AG20443 (cell line): ENCODE data around the gene DPH6.
"Not testable (repeated sequence)": the region's sequence is repeated elsewhere in the genome, so short reads cannot be mapped to it uniquely, and the experiment has no call there.

Experiments
- DNase-seq: peaks from one replicate; pipeline ENCODE4 v3.0.0; 2012; ENCODE audit warnings: low spot score, mixed read lengths

The DPH6 gene

DNA sequence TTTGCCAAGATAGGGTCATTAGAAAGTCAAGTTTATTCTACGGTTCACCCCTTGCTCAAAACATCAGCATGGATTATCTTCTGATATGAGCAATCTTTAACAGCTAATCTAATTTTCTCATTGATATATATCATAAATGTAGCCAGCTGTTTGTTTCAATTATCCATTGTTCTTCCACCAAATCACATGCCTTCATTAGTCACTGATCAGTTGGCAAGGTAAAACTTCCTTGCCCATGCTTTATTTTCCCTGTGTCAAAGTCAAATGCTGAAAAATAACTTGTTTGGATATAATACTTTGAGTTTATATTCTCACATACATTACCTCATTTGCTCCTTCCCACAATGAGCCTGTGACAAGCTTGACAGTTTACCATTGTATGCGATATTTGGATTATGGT lies 60.6 kb downstream of the DPH6 start:
- no peak for DNase-seq

DNA sequence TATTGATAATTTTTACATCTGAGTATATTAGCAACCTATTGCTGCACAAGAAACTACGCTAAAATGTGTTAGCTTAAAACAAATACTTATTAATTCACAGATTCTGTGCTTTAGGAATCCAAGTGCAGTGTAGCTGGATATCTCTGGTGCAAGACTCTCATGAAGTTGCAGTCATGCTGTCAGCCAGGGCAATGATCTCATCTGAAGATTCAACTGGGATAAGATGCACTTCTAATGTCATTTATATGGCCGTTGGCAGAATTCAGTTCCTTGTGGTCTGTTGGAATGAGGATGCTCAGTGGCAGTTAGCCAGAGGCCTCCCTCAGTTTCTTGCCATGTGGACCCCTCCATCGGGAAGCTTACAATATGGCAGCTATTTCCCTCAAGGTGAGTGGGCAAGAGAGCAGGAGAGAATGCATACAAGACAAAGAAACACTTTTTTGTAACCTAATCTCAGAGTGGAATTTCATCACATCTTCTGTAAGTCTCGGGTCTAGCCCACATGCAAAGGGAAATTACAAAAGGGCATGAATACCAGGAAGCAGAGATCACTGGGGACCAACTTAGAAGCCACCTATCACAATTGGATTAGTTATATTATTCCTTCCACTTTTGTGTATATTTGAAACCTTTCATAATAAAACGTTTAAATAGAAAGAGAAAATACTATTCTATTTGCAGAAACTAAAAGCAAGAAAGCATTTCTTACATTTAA lies 61.6 kb downstream of the DPH6 start:
- no peak for DNase-seq

DNA sequence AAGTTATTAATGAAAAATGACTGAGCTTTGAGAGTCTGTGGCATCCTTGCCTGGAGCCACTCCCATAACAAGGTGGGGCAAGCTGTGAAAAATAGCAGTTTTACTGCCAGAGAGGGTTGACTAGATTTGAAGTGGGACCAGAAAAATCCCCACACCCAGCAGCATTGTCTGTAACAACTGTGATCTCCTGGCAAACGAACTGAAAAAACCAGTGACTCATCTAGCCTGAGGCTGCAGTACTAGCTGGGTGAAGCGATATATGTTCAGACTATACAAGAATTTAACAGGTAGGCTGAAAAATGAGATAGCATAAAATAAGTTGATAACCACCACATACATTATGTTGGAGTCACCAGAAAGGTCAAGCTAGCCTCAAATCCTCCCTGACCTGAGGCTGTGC lies 64.0 kb downstream of the DPH6 start:
- peak; percentile 63 for DNase-seq

DNA sequence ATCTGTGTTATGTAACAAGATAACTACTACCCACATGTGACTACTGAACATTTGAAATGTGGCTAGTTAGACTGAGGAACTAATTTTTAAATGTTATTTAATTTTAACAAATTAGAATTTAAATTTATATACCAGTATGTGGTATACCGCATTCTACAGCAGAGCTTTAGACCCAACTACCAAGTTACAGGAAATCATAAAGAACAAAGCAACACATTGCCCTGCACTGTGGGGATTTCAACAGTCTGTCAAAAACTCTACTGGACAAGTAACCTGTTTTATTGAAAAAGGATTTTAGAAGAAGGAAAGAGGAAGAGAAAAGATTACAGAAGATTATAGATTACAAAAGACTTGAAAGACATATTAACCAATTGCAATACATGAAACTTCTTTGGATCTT lies 64.9 kb downstream of the DPH6 start:
- no peak for DNase-seq

DNA sequence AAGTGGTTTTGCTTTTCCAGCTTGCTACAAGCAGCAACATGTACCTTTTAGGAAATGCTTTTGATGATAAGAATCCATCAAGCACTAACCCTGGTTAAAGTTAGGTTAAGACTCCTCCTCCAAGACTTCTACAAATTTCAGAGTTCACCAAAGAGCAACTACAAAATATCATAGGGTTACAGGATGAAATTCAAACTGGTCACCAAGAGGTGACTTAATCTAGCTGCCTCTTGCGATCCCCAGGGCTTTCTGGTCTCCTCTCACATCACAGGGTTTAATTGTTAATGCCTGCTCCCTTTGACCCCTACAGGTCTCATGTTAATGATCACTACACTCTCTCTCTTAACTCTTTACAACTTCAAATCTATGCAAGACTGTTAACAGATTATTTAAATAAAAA lies 66.5 kb downstream of the DPH6 start:
- no peak for DNase-seq

DNA sequence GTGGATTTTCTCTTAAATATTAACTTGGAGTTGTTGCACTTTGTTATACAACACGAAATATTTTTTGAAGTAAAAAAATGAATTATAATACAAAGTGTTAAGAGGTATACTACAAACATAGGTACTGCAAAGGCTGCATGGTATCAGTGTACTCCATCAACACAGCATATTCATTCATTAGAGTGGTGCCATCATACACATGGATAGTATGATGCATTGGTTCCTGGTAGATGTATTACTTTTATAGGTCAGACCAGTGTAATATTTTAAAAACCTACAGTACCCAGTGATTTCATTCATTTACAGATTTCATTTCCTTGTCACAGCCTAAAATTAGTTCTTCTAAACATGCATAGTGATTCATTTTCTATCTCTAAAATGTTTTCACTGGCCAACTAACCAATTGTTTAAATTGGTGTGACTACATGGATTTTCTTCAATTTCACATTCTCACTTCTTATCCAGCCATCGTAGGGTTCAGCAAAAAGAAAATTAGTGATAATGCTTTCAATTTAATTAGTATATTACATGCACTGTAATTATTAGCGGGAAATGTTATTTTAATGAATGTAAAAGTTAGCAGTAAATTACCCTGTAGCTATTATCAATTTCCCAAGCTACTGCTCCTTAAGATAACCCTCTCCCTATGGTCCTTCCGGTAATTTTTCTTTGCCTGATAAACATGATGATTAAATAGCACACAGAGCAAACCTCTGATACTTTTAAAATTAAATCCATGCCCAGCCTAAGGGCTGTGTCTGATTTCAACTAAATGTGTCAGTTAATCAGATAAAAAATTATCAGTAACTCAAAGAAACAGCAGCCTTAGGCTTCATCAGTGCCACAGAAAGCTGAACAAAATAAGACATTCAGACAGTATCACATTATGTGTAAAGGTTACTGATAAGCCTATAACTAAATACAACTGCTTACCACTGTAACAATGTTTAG lies 68.4 kb downstream of the DPH6 start:
- no peak for DNase-seq

DNA sequence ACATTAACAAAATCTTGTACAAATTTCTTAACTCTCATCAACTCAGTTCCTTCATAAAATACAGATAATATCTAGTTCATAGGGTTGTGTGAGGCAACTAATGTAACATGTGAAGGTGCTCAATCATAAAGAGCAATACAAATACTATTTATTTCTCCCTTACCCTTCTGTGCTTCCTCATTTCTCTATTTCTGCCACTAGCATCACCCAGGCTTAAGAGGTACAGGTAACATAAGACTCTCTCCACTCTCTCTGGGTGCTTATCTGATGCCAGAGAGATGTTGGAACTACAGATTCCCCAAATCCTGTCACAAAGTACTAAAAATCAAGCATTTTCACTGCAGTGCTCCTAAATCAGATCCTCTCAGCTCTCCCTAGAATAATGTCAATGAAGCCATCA lies 74.9 kb downstream of the DPH6 start:
- DNase-seq, result no peak

DNA sequence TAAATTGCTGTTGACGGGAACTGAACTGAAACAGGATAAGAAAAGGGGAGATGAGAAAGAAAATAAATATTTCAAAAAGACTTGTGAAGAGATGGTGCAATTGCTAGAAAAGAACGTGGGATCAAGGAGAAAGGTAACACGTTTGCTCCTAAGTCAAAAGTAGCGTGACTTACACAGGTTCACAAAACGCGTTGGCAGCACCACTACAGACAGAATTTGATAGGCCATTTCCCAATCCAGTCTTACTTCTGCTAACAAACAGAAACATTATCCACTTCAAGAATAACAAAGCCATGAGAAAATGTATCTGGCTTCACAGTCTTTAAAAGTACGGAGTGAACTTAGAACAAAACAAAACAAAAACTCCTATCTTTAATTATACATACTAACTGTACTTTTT lies 75.5 kb downstream of the DPH6 start:
- no peak for DNase-seq

DNA sequence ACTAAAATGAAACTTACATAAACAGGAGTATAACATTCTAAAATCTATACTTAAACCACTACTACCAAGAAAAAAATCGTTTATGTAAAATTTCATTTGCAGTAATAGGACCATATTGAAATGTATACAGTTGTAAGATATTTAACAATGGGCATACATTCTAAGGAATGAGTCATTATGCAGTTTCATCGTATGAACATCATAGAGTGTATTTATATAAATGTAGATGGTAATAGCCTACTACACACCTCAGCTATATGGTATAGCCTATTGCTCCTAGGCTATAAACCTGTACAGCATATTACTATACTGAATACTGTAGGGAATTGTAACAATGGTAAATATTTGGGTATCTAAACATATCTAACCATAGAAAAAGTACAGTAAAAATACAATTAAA lies 79.5 kb downstream of the DPH6 start:
- no peak for DNase-seq

DNA sequence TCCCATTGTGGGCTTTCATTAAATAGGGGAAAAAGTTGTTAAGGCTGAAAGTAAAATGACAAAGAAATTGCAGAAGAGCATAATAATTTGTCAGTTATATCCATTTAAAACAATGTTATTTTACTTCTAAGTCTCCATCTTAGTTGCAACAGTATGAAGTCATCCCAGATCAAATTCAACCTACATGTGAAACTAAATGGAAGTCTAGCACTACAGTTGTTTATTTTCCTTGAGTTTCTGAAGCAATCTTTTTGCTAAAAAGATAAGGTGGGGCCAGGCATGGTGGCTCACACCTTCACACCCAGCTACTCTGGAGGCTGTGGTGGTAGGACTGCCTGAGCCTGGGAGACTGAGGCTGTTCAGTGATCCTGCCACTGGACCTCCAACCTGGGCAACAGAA lies 80.2 kb downstream of the DPH6 start:
- DNase-seq, result no peak

DNA sequence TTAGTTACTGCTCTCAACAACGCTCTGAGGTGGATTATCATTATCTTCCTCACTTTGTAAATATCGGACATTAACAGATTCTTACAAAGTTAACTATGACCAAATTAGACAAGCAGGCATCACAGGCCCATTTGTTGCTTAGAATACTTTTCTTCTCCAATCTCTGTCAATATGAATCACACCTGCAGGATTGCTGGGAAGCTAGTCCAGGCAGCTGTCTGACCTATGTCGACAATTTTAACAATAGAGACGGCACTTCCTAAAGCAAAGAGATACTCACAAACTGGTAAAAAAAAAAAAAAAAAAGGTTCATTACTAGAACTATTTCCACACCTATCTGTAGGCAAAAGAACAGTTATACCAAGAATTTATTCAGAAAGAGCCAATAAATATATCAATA lies 85.3 kb downstream of the DPH6 start:
- DNase-seq, result no peak

DNA sequence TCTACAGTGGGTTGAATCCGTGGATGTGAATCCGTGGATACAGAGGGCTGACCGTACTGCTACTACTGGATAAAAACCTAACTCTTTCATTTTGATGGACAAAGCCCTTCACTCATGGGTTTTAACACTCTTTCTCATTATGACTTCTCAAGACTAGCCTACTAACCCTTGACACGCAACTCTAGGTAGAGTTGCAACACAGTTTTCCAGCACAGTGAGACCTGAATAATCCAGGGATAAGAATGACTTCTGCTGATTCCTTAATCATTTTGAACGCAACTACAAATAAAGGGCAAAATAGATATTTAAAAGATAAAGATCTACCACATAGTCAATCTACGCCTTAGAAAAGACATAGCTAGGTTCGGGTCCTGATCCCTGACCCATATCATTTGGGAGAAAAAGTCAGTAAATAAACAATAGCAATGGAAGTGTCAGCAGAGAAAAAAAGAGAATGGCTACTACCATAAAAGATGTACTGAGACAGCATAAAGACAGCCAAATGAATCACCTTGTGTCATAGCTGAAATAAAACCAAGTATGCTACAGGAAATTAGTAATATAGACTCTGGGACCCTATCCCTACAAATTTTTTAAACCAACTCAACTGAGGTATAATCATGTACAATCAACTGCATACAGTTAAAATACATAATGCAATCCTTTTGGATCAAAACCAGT lies 87.6 kb downstream of the DPH6 start:
- no peak for DNase-seq

DNA sequence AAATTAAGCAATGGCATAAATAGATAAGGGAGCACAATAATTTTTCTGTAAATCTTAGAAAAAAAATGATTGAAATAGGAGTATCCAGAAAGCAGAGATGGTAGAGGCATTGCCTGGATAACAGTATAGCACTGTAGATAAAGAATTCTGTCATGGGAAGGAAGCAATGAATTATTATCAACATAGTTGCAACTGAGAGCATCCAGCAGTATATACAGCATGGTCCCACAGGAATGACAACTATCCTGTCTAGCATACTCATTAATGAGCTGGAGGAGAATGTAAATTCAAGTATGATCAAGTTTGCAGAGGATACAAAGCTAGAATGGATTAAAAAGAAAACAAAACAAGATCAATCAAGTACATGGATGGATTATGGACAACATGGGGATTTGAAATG lies 90.8 kb downstream of the DPH6 start:
- no peak for DNase-seq

DNA sequence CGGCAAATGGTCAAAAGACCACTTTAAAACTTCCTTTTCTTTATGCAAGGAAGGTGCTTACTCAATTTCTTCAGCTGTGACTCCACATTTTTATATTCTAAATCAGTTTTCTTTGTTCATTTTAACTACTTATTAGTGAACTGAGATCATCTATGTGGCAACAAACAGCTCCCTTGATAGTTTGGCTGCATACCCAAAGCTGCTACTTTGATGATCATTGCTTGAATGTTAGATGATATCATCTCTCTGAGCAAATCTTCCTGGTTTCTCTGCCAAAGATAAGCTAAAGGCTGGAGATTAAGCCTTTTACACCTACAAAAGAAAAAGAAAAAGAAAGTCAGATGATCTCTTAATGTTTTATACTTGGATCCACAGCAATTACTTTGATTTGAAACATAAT lies 95.5 kb downstream of the DPH6 start:
- DNase-seq, result peak; percentile 32

DNA sequence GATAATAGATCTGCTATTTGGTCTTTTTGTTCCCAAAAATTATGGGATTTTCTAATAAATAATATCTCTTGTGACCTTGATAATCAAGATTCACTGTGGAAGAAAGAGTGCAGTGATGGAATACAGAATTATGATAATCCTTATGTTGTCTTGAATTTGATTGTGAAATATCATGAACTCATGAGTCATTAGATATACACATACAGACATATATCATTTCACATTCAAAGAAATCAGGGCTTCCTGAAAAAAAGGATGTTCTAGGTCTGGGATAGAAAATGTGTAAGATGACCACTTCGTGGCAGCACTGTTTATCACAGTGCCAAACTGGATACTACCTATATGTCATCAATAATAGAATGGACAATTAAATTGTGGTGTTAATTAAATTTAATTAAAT lies 97.7 kb downstream of the DPH6 start:
- DNase-seq, result no peak

DNA sequence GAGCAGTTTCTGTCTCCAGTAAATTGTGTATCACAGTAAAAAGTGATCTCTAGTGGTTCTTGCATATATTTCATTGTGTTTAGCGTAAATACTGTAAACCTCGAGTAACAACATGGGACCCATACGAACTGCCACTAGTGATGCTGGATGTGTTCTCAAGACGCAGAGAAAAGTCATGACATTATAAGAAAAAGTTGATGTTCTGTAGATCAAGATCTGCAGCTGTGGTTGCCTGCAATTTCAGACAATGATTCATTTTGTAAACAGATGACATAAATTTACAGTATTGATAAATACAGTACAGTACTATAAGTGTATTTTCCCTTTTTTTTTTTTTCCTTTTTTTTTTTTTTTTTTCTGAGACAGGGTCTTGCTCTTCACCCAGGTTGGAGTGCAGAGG lies 100.1 kb downstream of the DPH6 start:
- DNase-seq, result no peak

DNA sequence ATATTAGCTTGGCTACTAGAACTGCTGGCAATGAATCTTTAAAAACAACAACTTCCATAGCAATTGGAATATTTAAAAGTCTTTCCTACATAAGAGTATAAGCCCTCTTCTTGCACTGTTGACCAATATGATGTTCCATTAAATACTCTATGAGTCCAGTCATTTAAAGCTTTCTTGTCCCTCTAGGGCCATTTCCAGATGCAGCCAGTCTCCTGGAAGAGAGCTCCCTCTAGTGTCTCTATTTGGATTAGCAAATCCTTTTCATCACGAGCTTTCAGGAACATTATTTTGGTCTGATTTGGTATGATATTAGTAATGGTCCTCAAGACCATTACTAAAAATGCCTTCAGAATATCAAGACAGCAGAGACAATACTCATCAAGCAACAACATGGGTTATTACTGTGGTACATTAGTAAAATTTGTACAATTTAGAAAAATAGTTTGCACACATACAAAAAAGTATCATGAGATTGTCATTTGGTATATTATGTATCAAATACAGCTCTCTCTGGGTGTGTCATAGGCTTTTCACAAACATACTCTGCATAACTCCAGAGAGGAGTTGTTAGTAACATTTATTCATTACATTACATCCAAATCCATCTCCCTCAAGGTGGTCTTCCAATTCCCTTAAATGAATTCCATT lies 101.3 kb downstream of the DPH6 start:
- peak; percentile 44 for DNase-seq

DNA sequence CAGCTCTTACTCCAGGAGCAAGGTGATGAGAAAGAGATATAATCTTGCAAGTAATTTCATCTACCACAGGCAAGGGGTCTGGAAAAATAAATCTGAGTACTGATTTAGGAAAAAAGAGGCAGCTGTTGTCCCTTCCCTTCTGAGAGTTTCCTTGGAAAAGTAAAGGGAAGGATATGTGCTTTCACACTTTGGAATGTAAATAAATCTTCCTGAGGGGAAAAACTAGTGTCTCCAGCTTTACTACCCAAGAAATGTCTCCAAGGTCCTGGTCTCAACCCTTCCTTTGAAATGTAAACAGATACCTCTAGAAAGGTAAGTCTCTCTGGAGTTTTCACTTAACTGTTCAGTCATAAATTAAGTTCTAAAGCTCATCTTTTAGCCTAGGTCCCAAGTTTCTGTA lies 102.6 kb downstream of the DPH6 start:
- DNase-seq, result no peak

DNA sequence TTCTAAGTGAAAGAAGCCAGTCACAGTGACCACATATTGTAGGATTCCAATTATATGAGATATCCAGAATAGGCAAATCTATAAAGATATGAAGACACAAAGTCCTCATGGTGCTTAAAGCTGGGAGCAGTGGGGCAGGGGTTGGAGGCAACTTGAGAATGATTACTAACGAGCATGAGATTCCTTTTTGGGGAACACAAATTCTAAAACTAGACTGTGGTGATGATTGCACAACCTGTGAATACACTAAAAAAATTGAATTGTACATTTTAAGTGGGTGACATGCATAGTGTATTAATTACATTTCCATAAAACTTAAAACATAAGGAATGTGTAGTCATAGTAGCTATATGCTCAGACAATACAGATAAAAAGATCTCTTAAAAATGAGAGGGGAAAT lies 103.2 kb downstream of the DPH6 start:
- DNase-seq, result no peak

DNA sequence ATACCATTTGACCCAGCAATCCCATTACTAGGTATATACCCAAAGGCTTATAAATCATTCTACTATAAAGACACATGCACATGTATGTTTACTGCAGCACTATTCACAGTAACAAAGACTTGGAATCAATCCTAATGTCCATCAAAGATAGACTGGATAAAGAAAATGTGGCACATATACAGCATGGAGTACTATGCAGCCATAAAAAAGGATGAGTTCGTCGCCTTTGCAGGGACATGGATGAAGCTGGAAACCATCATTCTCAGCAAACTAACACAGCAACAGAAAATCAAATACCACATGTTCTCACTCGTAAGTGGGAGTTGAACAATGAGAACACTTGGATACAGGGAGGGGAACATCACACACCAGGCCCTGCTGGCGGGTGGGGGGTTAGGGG lies 104.7 kb downstream of the DPH6 start:
- not testable (repeated sequence) for DNase-seq

DNA sequence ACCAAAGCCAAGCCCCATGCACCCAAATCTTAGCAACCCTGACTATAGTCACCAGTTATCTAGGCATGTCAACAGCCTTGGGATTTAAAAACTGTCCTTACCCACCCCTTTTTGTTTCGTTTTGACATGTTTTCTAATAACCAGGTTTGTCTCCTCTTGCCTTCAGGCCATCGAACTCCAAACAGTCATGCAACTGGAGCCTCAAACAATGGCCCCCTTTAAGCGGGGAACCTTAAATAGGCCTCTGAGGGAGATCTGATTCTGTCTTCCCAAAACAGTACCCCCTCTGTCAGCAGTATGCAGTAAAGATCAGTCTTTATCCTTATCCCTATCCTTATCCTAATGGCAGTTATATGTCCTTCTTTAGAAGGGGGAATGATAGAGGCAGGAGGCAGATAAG lies 105.7 kb downstream of the DPH6 start:
- no peak for DNase-seq

DNA sequence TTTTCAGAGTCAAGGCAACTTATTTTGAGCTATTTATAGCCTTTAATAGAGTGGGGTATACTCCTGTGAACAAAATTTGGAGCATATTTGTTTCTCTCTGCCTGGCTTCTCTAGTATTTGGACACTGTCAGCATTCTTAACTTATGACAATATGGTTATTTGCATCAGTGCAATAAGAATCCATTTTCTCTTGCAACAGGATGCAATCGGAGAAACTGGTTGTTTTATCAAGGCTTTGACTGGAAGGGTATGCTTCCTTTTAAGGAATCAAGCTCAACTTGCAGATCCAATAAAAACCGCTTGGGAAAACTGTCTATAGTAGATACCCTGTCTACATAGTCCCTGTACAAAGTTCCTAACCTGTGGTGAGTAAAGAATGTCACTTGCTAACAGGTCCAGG lies 106.7 kb downstream of the DPH6 start:
- peak; percentile 22 for DNase-seq
